PC-3 (cell line): ENCODE measurements around the gene WIPF3. TPM values are rescaled to one million over a fixed set of nuclear protein-coding genes. Genes with fewer than 3 reads are reported as not detected.

Experiments
- ATAC-seq: fragments of 200-7000 bp; cut with Tn5 transposase; 2 replicates; pipeline ENCODE4 v1.9.1; 2020; ENCODE audit warnings: mild to moderate bottlenecking, moderate library complexity
- BruUV-seq: library from RNA; stranded (reverse); fragments of 400-500 nt; replicated peaks from 2 replicates; lab custom pipeline; 2021; lab: Mats Ljungman, UMichigan
- CTCF ChIA-PET: fragments of 300-600 bp; sonication (Branson Sonifier 250); formaldehyde crosslinking; loops from one replicate; lab custom pipeline; 2022; ENCODE audit warnings: antibody characterized with exemption; lab: Charles Lee
- POLR2A ChIA-PET: fragments of 300-600 bp; sonication (Branson Sonifier 250); formaldehyde crosslinking; loops from one replicate; lab custom pipeline; 2022; ENCODE audit warnings: antibody characterized with exemption; ENCODE audit not compliant: unreplicated experiment; lab: Charles Lee
- DNase-seq: peaks from one replicate; pipeline ENCODE4 v3.0.0-alpha.2; 2015
- H2AFZ ChIP-seq: fragments of 300-600 bp; sonication (generic); 2 replicates; pipeline ENCODE4 v1.6.0; 2016; ENCODE audit warnings: antibody characterized with exemption, low read length
- H3F3A ChIP-seq: fragments of 300-600 bp; sonication (generic); one replicate; pipeline ENCODE4 v1.6.0; 2017; ENCODE audit warnings: antibody characterized with exemption, low read length, control low read depth, mild to moderate bottlenecking; ENCODE audit not compliant: unreplicated experiment
- H3K27ac ChIP-seq: fragments of 300-600 bp; sonication (generic); 2 replicates; pipeline ENCODE4 v1.5.1; 2016; ENCODE audit warnings: mild to moderate bottlenecking, low read length
- H3K27me3 ChIP-seq: fragments of 300-600 bp; sonication (generic); 2 replicates; pipeline ENCODE4 v1.6.1; 2016; ENCODE audit warnings: low read length, mixed read lengths
- H3K36me3 ChIP-seq: fragments of 300-600 bp; sonication (generic); 2 replicates; pipeline ENCODE4 v1.6.1; 2016; ENCODE audit warnings: low read depth, mixed run types, low read length, mixed read lengths
- H3K4me1 ChIP-seq: fragments of 300-600 bp; sonication (generic); 2 replicates; pipeline ENCODE4 v1.5.1; 2016; ENCODE audit warnings: low read length; ENCODE audit not compliant: insufficient read depth
- H3K4me2 ChIP-seq: fragments of 300-600 bp; sonication (generic); 2 replicates; pipeline ENCODE4 v1.6.0; 2016; ENCODE audit warnings: low read length
- H3K4me3 ChIP-seq: fragments of 300-600 bp; sonication (generic); 2 replicates; pipeline ENCODE4 v1.5.1; 2016; ENCODE audit warnings: mild to moderate bottlenecking, low read length, mixed read lengths
- H3K79me2 ChIP-seq: fragments of 300-600 bp; sonication (generic); 2 replicates; pipeline ENCODE4 v1.6.1; 2017; ENCODE audit warnings: low read length, mixed read lengths
- H3K9ac ChIP-seq: fragments of 300-600 bp; sonication (generic); 2 replicates; pipeline ENCODE4 v1.6.0; 2016; ENCODE audit warnings: mild to moderate bottlenecking, low read length
- H3K9me2 ChIP-seq: fragments of 300-600 bp; sonication (generic); replicated peaks from 2 replicates; pipeline ENCODE4 v1.6.1; 2016; ENCODE audit warnings: mixed run types, low read length, mixed read lengths
- H3K9me3 ChIP-seq: fragments of 300-600 bp; sonication (generic); 2 replicates; pipeline ENCODE4 v1.6.1; 2016; ENCODE audit warnings: low read length, mixed read lengths
- H4K20me1 ChIP-seq: fragments of 300-600 bp; sonication (generic); 2 replicates; pipeline ENCODE4 v1.6.1; 2016; ENCODE audit warnings: low read length, mixed read lengths
- CTCF ChIP-seq: fragments of 300-600 bp; sonication (generic); conservative IDR thresholded peaks from 2 replicates; pipeline ENCODE4 v1.5.1; 2017; ENCODE audit warnings: antibody characterized with exemption, low read depth, mild to moderate bottlenecking, low read length
- EZH2 ChIP-seq: fragments of 300-600 bp; sonication (generic); IDR thresholded peaks from one replicate; pipeline ENCODE4 v1.6.1; 2017; ENCODE audit warnings: antibody characterized with exemption, mild to moderate bottlenecking, low read length; ENCODE audit not compliant: unreplicated experiment
- EZH2phosphoT487 ChIP-seq: fragments of 300-600 bp; sonication (generic); IDR thresholded peaks from 2 replicates; pipeline ENCODE4 v1.6.1; 2018; ENCODE audit warnings: mild to moderate bottlenecking, antibody characterized with exemption, low read length, borderline replicate concordance
- intact Hi-C: fragments of 100-400 bp; cut with micrococcal nuclease; formaldehyde crosslinking; loops from 2 replicates; pipeline ENCODE4 v1.9.0; 2023
- total RNA-seq: library from RNA; depleted of rRNA; stranded (reverse); fragments of >200 nt; gene quantifications from 2 replicates; pipeline ENCODE4 v1.2.3, GENCODE V29; 2014

Gene WIPF3
- total RNA-seq, 1 experiment from 2014 or later, result 3.4 TPM

GRCh38 chr7:29808075-29808801 is 1.9 kb downstream of the WIPF3 start:
- ChIA-PET POLR2A (no interaction called here), CTCF (no interaction called here)
- intact Hi-C loops, result loop anchor here (2.0 to 5.0 kb wide), 2 partner anchors 61 to 171 kb away; no protein-coding TSS in a partner anchor
- Histone ChIP-seq H3K4me1 (peaks cover 10% of the 10 kb centered on the region; the same call in 1 of the 2 replicates), H3K79me2 (no peaks in the 10 kb centered on the region), H3K4me2 (peak overlapping the region; percentile 79), H3K27ac (no peak overlapping the region), H3K9ac (no peak overlapping the region), H2AFZ (peak overlapping the region; percentile 49), H3K36me3 (no peaks in the 10 kb centered on the region), H3K27me3 (peaks cover 4% of the 10 kb centered on the region; the same call in 1 of the 2 replicates), H4K20me1 (no peaks in the 10 kb centered on the region), H3F3A (no peaks in the 10 kb centered on the region), H3K9me2 (no peaks in the 10 kb centered on the region), H3K4me3 (peak overlapping the region; percentile 65), H3K9me3 (no peaks in the 10 kb centered on the region)
- BruUV-seq, result TSS peak; percentile 28
- TF ChIP-seq CTCF (no peak), EZH2phosphoT487 (no peak), EZH2 (no peak)
- DNase-seq (no peak), ATAC-seq (no peak)

GRCh38 chr7:29809533-29810155 is 3.3 kb downstream of the WIPF3 start:
- Histone ChIP-seq H3K9me2 (no peaks in the 10 kb centered on the region), H3F3A (no peaks in the 10 kb centered on the region), H3K27ac (no peak overlapping the region), H3K9me3 (no peaks in the 10 kb centered on the region), H3K4me1 (peaks cover 10% of the 10 kb centered on the region; the same call in 1 of the 2 replicates), H3K27me3 (peaks cover 4% of the 10 kb centered on the region; the same call in 1 of the 2 replicates), H3K36me3 (no peaks in the 10 kb centered on the region), H3K79me2 (no peaks in the 10 kb centered on the region), H3K9ac (no peak overlapping the region), H2AFZ (0 out of 2 replicates have a peak overlapping the region, but pooled peaks have one; percentile 32), H4K20me1 (no peaks in the 10 kb centered on the region), H3K4me2 (peak overlapping the region; percentile 59), H3K4me3 (no peak overlapping the region)
- ChIA-PET CTCF (no interaction called here), POLR2A (no interaction called here)
- DNase-seq, result no peak
- no peak for TF ChIP-seq EZH2phosphoT487
- no peak for TF ChIP-seq EZH2
- no peak for TF ChIP-seq CTCF
- no TSS peak for BruUV-seq
- intact Hi-C loops, result loop anchor here (2.0 to 5.0 kb wide), 2 partner anchors 62 to 173 kb away; no protein-coding TSS in a partner anchor
- no peak for ATAC-seq
